Gastrocnemius medialis (tissue), 4 donors: ENCODE results near the gene PPP1CB.
"Not testable (repeated sequence)": the region's sequence is repeated elsewhere in the genome, so short reads cannot be mapped to it uniquely, and the experiment has no call there.

ENCODE experiments used
- CTCF ChIP-seq, 5 experiments: fragments of 450-650 bp in 3 of 5; fragments of 200-600 bp in 2 of 5; sonication (generic) in 2 of 5; IDR thresholded peaks in 4 of 5; conservative IDR thresholded peaks in 1 of 5; 1 replicate in 4 of 5; 2 replicates in 1 of 5; pipeline ENCODE4 v1.5.1; 2016 to 2019; ENCODE audit warnings: antibody characterized with exemption in 5 of 5, mild to moderate bottlenecking in 3 of 5, moderate library complexity in 3 of 5
- POLR2A ChIP-seq, 2 donors: fragments of 450-650 bp; IDR thresholded peaks; one replicate each; pipeline ENCODE4 v1.6.1; 2017; ENCODE audit warnings: antibody characterized with exemption in 2 of 2, mild to moderate bottlenecking in 2 of 2, moderate library complexity in 2 of 2

GRCh38 chr2:28742619-28743018 lies 9.0 kb upstream of the PPP1CB start:
- not testable (repeated sequence) for TF ChIP-seq CTCF (IDR thresholded peaks at IDR 0.05 in 4 of 5, conservative IDR thresholded peaks at IDR 0.05 in 1 of 5); POLR2A (IDR thresholded peaks at IDR 0.05)
